ENCODE data around the gene RARB.

GRCh38 chr3:25511972-25512721, 84.1 kb downstream of the RARB start:
- TF ChIP-seq CTCF (IDR thresholded peaks at IDR 0.05; ENCODE audit: low read length) (no peak), EZH2 (IDR thresholded peaks at IDR 0.05; ENCODE audit: borderline replicate concordance, low read length) (no peak)
